Measurements from ENCODE around the gene FOXA2.

Gene FOXA2

DNA sequence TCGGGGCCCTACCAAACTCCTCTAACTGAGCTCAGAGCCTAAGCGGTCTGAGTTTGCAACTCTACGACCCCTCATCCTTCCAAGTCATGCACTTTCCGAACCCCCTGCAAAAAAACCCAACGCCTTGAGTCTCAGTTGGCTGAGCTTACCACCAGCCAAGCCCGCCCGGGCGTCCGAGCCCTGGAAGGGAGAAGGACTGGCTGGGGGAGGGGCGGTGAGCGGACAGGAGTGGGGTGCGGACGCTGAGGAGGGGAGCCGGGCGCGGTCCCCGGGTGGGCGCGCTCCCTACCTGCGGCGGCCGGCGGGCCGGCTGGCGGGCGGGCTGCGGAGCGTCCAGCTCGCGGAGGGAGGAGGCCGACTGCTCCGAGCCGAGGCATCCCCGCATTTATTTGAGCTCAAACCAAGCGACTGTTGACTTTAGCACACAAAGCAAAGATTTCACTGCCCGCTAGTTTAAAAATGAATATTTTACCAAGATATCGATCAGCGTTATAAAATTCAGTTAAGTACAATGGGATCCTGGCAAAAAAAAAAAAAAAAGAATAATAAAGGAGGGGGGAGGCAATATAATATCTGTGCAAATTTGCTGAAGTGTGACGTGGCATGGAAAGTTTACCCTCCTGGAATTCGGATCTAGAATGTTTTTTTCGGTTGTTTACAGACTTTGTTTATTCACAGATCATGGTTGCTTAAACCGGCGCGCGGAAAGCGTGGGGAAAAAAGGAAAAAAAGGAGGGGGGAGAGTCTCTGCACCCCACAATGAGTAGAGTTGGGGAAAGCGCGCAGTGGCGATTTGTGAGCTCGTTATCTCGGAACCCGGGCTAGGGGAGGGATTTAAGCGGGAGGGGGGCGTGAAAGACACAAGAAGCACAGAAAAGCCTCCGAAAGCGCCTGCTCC lies 5.9 kb downstream of the FOXA2 start:
- Histone ChIP-seq H3K36me3 (ENCODE audit: insufficient read depth, low read length) (no peaks in the 10 kb centered on the region), H3K9ac (ENCODE audit: low read length) (no peak overlapping the region), H3K4me2 (ENCODE audit: low read length) (no peak overlapping the region), H4K20me1 (ENCODE audit: insufficient read depth, low read length) (no peaks in the 10 kb centered on the region), H3K27ac (ENCODE audit: low read depth, low read length, poor library complexity, severe bottlenecking) (no peak overlapping the region), H3F3A (ENCODE audit: insufficient read depth, low read length) (no peaks in the 10 kb centered on the region), H3K79me2 (ENCODE audit: insufficient read depth, low read length) (no peaks in the 10 kb centered on the region), H3K4me1 (ENCODE audit: insufficient read depth, low read length, severe bottlenecking) (no peaks in the 10 kb centered on the region), H2AFZ (ENCODE audit: low read length) (no peak overlapping the region), H3K4me3 (ENCODE audit: low read depth, low read length, poor library complexity, severe bottlenecking) (no peak overlapping the region), H3K9me3 (ENCODE audit: low read length) (no peaks in the 10 kb centered on the region), H3K27me3 (ENCODE audit: insufficient read depth, low read length) (no peaks in the 10 kb centered on the region), H3K9me2 (ENCODE audit: low read depth, low read length) (no peaks in the 10 kb centered on the region)
- TF ChIP-seq EZH2 (IDR thresholded peaks at IDR 0.05; ENCODE audit: borderline replicate concordance, low read length), result no peak

DNA sequence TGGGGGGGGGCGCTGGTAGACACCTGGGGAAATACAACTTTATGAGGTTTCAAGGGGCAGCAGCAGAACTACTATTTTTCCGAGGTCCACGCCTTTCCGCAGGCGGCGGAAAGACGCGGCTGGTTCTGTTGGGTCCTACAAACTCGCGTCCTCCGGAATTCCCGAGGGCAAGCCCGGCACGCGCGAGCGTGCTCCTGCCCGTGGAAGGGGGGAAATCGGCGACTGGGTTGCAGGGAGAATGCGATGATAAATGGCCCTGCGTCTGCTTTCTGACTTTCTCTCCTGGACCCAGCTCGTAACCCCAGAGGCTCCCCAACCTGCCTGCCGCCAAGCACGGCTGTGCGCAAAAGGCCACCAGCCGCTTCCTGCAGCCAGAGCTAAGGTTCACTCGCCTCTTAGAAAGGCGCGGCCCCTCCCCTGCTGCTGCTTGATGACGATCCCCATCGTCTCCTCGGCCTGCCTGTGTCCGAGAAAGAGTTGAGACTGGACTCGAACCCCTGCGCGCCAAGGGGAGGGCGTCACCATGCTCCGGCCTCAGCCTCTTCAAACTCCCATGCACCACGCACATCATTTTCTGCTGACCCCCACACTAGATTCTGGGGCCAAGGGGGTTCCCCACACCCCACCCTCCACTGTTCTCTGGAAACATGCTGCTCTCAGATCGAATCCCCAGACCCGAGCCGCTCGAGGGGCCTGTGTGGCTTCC lies 6.7 kb downstream of the FOXA2 start:
- TF ChIP-seq EZH2 (IDR thresholded peaks at IDR 0.05; ENCODE audit: borderline replicate concordance, low read length), result no peak
- TF ChIP-seq, protein P1, sequence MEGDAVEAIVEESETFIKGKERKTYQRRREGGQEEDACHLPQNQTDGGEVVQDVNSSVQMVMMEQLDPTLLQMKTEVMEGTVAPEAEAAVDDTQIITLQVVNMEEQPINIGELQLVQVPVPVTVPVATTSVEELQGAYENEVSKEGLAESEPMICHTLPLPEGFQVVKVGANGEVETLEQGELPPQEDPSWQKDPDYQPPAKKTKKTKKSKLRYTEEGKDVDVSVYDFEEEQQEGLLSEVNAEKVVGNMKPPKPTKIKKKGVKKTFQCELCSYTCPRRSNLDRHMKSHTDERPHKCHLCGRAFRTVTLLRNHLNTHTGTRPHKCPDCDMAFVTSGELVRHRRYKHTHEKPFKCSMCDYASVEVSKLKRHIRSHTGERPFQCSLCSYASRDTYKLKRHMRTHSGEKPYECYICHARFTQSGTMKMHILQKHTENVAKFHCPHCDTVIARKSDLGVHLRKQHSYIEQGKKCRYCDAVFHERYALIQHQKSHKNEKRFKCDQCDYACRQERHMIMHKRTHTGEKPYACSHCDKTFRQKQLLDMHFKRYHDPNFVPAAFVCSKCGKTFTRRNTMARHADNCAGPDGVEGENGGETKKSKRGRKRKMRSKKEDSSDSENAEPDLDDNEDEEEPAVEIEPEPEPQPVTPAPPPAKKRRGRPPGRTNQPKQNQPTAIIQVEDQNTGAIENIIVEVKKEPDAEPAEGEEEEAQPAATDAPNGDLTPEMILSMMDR (IDR thresholded peaks at IDR 0.05; ENCODE audit: low read length), result no peak
- Histone ChIP-seq H3K79me2 (ENCODE audit: insufficient read depth, low read length) (no peaks in the 10 kb centered on the region), H2AFZ (ENCODE audit: low read length) (no peak overlapping the region), H3K4me2 (ENCODE audit: low read length) (no peak overlapping the region), H3K27me3 (ENCODE audit: insufficient read depth, low read length) (no peaks in the 10 kb centered on the region), H3K9ac (ENCODE audit: low read length) (no peak overlapping the region), H3F3A (ENCODE audit: insufficient read depth, low read length) (no peaks in the 10 kb centered on the region), H3K4me3 (ENCODE audit: low read depth, low read length, poor library complexity, severe bottlenecking) (no peak overlapping the region), H3K4me1 (ENCODE audit: insufficient read depth, low read length, severe bottlenecking) (no peaks in the 10 kb centered on the region), H3K9me2 (ENCODE audit: low read depth, low read length) (no peaks in the 10 kb centered on the region), H3K9me3 (ENCODE audit: low read length) (no peaks in the 10 kb centered on the region), H3K27ac (ENCODE audit: low read depth, low read length, poor library complexity, severe bottlenecking) (no peak overlapping the region), H4K20me1 (ENCODE audit: insufficient read depth, low read length) (no peaks in the 10 kb centered on the region), H3K36me3 (ENCODE audit: insufficient read depth, low read length) (no peaks in the 10 kb centered on the region)

DNA sequence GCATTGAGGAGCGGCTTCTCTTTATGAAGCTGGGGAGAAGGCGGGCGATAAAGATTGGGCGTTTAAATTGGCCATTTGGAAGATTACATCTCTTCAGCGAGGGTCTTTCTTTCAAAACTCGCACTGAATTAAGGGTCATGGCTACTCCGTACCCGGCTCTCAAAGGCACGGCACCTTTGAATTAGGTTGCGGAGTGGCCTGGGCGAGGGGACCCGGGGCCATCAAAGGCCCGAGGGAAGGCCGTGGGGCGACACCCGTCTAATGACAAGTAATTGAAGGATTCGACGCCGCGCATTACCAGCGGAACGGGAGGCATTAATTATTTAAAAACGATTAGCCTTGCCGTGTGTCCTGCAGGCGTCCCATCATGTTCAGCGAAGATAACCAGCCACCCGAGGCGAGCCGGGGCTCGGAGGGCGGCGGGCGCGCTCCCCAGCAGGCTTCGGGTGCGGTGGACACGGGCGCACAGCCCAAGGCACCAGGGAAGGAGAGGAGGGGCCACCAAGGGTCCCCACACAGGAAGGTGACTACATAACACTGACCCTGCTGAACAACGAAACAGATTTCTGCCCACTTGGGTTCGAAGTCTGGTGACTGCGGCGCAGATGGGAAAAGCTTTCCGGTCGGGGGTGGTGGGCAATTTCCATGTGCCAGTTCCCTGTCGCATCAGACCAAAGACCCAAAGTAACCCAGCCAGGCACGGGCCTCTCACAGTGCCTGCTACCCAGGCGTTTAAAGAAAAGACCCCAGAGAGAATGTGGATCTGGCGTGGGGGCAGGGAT lies 7.4 kb downstream of the FOXA2 start:
- no peaks in the 10 kb centered on the region for H3K36me3 ChIP-seq (ENCODE audit: insufficient read depth, low read length)
- TF ChIP-seq, protein P1 (IDR thresholded peaks at IDR 0.05; ENCODE audit: low read length), result no peak
- TF ChIP-seq EZH2 (IDR thresholded peaks at IDR 0.05; ENCODE audit: borderline replicate concordance, low read length), result no peak
- H3K9me2 ChIP-seq (ENCODE audit: low read depth, low read length), result no peaks in the 10 kb centered on the region
- no peaks in the 10 kb centered on the region for H3K4me1 ChIP-seq (ENCODE audit: insufficient read depth, low read length, severe bottlenecking)
- no peak overlapping the region for H3K4me2 ChIP-seq (ENCODE audit: low read length)
- no peaks in the 10 kb centered on the region for H4K20me1 ChIP-seq (ENCODE audit: insufficient read depth, low read length)
- no peaks in the 10 kb centered on the region for H3K27me3 ChIP-seq (ENCODE audit: insufficient read depth, low read length)
- H2AFZ ChIP-seq (ENCODE audit: low read length), result no peak overlapping the region
- no peaks in the 10 kb centered on the region for H3F3A ChIP-seq (ENCODE audit: insufficient read depth, low read length)
- H3K79me2 ChIP-seq (ENCODE audit: insufficient read depth, low read length), result no peaks in the 10 kb centered on the region
- no peak overlapping the region for H3K9ac ChIP-seq (ENCODE audit: low read length)
- no peak overlapping the region for H3K4me3 ChIP-seq (ENCODE audit: low read depth, low read length, poor library complexity, severe bottlenecking)
- no peaks in the 10 kb centered on the region for H3K9me3 ChIP-seq (ENCODE audit: low read length)
- H3K27ac ChIP-seq (ENCODE audit: low read depth, low read length, poor library complexity, severe bottlenecking), result no peak overlapping the region
